HG02588 (cell line): ENCODE measurements around the gene NPVF.

Experiments used
- ATAC-seq: cut with Tn5 transposase; IDR thresholded peaks from one replicate; pipeline ENCODE4 v1.9.1; 2021; ENCODE audit warnings: mild to moderate bottlenecking, moderate library complexity; ENCODE audit not compliant: unreplicated experiment

The NPVF gene

DNA sequence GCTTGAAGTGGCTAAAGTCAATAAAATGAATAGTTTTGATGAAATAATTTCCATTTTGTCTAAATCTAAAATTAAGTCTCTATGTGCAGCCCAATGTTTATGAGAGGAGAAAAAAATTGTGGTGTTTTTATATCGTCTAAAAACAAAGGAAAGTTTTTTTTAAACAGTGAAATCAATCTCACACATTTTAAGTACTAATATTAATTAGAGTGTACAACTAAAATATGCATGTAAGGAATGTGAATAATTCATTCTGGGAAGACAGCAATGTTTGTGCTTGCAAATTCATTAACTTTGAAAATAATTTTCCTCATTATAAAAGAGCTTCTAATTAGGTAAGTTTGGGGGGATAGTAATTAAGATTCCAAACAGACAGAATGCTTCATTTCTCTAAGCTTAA is at the start of gene NPVF:
Gene NPVF, minus strand, starts transcription at position 101 of the 400 bp plus-strand sequence. Its CDS starts 47 bp downstream, at position 54.
- ATAC-seq = no peak

DNA sequence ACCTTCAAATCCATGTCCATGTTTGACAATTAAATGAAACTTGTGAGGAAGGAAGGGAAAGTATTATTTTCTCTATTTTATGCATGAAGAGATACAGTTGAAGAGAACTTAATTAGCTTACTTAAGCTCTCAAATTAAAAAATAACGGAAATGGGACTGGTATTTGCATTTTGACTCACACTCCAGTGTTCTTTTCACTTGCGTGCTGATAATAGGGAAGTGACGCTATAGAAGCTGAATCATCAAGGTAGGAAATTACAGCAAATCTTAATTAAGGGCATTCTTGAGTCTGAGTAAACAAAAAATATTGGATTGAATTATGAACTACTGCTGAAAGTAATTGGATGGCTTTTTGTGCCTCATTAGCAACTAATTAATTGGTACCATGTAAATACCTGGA is 44.0 kb upstream of the NPVF start:
- no peak for ATAC-seq

GRCh38 chr7:25263337-25263736 is 35.1 kb upstream of the NPVF start:
- no peak for ATAC-seq

- no peak for ATAC-seq
Observed at GRCh38 chr7:25262586-25262985, 34.3 kb upstream of the NPVF start.

DNA sequence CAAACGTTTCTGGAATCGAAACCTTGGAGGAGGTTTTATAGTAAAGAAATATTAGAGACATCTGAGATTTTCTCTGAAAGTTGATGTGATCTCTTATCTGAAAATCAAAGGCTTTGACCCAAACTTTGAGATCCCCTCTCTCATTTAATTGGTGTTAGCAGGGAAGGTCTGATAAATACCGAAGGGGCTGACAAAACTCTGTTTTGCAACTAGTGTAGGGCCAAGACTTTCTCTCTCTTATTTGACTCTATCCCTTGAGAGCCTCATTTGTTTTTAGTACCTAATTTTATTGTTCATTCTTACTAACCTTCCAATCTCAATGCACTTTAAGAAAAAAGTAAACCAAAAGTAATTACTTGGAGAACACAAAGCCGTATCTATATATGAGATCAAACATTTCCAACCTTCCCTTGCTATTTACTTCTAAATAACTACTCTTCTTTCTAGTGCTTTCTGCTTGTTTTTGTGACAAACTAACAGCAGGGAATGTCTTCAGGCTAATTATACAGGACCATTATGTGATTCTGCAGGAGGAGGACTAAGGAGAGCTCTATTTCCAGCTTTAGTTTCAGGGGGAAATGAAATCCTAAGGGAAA is 33.4 kb upstream of the NPVF start:
- no peak for ATAC-seq

DNA sequence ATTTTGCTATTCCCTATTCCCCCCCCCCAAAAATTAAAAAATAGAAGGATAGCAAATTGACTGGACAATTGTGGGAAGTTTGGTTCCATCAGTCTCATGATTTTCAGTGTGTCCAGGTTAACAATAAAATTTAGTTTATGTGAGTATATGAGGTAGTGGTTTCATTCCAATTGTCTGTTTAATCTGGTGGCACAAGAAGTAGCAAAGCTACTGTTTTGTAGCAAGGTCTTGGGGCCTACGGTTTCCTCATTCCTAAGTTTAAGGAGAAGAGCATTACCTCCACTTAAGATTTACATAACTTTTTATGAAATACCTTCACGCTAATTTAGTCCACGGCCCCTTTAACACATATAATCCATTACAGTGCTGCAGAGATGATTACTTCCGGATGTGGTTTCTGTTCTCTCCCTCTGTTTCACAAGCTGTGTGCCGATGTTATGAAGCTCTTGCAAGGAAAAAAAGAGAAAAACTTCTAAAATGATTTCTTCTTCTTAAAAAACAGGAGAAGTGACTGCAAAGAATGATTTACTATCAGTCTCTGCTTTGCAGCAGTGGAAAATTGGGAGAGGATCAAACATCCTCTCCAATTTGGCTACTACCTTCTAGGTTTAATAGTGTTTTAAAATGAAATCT is 32.7 kb upstream of the NPVF start:
- ATAC-seq = no peak

DNA sequence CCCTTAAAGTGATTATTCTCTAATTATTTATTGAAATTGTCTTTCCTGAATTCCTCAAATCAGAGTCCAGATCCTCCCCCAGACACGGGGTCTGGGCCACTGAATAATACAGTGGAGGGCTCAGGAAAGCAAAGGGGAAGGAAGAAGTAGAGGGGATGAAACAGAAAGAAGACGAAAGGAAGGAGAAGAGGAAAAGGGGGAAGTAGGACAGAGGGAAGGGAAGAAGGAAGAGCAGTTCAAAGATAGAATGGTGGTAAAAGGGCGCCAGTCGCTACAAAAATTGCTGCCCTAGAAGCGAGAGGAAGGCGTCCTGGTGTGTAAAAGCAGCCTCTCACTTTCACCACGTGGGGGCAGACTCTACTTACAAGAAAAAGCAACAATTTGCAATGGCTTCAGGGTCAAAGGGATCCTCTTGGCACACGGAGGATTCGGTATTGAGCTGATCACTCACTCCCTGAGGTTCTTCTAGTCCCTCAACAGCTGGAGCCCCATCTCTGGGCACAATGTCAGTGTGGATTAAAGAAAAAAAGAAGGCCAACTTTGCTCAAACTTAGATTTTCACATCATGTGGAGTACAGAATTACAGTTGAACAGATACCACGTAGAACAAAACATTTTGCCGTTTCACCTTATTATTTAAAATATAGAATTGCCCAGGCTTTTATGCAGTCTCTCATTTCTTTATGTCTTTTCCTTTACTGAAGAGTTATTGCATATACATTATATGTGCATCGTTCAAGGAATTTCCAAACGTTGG is 31.4 kb upstream of the NPVF start:
- ATAC-seq = peak; percentile 55

GRCh38 chr7:25256333-25256819 is 28.1 kb upstream of the NPVF start:
- no peak for ATAC-seq

DNA sequence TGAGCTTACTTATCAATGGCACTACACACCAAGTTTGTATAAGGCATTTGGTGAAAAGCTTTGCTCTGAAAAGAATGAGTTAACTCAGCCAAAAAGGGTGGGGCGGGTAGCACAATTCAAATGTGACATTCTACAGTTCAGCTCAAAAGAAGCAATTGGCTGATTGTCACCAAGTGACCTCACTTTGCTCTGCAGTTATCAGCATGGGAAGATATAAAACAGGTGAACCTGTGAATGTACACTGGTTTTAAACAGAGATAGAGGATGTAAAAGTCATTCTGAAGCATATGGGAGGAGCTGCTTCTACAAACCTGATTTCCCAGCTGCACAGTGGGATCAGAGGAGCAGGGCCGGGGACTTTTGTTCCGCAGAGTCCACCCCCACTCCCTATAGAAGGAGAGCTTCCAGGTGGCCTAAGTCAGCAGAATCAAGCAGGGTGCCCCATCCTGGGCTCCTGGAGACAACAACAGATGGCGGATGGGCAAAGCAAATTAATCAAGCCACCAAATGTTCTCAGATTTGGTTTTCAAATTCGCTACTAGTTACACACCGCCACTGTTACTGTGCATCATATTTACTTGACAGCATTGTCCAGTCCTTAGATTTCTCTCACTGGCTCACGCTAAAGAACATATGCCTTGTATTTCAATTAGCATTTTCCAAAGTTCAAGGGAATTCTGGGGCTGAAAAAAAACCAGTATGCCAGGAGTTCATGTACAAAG is 27.5 kb upstream of the NPVF start:
- ATAC-seq = no peak

DNA sequence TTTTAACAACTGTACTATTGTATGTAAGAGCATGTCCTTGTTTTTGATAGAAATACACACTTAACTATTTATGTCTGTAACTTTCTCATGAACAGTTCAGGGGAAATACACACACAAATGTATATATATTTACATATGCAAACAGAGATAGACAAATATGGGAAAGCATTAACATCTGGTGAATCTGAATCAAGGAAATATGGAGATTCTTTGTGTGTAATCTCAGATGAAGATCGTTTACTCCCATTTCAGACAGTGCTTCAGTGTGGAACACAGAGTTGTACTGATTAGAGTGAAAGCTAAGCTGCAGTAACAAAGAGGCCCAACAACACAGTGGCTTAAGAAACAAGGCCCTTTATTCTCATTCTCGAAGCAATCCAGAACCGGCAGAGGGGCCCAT is 26.3 kb upstream of the NPVF start:
- no peak for ATAC-seq

DNA sequence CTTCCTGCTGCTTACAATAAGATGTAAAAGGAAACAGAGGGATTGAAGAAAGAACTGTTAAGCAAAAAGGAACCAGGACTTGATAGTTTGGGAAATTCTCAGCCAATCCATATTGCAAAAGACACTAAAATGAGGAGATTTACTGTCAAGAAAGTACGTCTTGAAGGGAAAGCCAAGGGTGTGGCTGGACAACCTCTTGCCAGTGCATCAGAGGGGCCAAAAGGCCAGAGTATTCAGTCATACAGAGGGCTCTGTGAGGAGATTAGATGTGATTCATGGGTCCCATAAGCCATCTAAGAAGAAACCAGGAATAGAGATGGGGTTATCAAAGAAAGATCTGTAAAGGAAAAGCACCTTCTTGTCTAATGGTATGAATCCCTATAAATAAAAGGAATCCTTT is 25.4 kb upstream of the NPVF start:
- no peak for ATAC-seq

DNA sequence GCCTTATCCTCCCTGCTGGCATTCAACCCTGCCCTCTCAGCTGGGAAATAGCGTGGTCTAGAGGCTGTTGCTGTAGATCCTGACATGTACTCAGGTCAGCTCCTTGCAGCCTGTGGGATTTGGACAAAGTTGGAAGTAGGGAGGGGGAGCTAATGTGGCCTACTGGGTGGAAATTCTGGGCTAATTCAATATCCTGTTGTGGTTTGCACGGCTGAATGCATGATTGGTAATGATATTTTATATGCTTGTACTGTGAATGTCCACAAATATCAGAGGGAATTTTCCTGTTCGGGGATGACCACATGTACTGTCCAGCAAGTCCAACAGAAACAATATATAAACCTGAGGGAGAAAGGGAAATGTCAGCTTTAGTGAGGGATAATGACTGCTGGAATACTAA is 22.1 kb upstream of the NPVF start:
- ATAC-seq = no peak

DNA sequence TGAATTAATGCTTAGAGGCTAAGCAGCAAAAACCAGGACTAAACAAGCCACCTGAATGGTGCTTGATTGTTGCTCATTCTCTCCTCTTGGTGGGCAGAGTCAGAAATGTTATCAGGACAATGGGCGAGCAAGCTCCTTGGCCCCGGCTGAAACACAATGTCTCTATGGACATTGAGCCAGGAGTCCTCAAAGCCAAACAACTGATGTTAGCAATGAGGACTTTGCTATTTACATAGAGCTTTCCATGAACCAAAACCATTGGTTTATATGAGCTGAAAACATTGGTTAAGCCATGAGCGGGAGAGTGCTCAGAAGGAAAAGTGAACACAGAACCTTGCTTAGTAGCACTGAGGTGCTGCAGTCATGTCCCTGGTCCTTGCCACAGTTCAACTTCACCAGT is 21.5 kb upstream of the NPVF start:
- ATAC-seq = no peak

GRCh38 chr7:25246306-25246705 is 18.0 kb upstream of the NPVF start:
- ATAC-seq = no peak

- no peak for ATAC-seq
Observed at GRCh38 chr7:25244254-25245033, 16.2 kb upstream of the NPVF start.

- ATAC-seq = no peak
Observed at GRCh38 chr7:25242678-25243077, 14.4 kb upstream of the NPVF start.

DNA sequence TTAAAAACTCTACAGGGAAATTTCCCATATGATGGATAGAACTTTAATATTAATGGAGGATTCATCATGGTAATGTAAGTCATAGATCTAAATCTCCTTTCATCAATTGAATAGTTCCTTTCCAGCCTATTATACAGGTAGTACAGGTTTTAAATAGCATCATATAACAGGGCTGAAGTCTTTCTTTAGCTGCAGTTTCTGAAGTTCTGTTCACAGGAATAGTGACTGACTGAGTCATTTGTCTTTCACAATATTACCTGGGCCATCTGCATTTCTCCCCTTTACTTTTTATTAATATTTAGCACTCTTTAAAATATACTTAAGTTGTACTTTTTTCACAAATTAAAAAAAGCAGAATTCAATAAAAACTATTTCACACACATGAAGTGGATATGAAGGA is 12.6 kb upstream of the NPVF start:
- no peak for ATAC-seq

DNA sequence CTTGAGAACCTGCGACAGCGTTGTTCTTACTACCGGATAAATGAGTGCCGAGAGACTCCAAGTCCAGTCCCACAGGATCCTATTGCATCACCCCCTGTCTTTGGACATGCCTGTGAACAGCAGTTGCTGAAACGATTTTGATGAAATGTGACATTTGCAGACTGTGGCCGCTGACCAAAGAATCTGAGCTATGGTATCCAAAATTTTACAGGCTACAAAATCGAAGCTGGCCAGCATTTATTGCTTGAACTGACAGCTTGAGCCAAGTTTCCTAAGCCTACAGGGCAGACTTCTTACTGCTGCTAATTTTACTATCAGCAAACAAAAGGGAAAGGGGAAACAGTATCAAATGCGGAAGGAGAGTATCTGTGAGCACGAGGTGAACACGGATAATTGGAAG is 12.1 kb upstream of the NPVF start:
- ATAC-seq = no peak

DNA sequence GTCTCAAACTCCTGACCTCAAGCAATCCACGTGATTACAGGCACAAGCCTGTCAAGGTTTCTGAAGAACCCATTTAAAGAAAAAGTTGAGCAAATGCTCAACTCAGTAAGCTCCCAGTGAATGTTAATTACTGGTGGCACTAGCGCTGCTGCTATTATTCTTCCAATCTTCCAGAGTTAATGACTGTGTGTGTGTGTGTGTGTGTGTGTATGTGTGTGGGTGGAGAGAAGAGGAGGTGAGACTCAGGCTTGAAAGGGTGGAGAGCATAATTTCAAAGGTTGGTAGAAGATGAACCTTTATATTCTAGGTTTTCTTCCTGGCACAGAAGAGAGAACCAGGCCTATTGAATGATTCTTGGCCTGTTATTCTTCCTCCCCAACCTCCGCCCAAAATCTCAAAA is 11.6 kb upstream of the NPVF start:
- no peak for ATAC-seq

DNA sequence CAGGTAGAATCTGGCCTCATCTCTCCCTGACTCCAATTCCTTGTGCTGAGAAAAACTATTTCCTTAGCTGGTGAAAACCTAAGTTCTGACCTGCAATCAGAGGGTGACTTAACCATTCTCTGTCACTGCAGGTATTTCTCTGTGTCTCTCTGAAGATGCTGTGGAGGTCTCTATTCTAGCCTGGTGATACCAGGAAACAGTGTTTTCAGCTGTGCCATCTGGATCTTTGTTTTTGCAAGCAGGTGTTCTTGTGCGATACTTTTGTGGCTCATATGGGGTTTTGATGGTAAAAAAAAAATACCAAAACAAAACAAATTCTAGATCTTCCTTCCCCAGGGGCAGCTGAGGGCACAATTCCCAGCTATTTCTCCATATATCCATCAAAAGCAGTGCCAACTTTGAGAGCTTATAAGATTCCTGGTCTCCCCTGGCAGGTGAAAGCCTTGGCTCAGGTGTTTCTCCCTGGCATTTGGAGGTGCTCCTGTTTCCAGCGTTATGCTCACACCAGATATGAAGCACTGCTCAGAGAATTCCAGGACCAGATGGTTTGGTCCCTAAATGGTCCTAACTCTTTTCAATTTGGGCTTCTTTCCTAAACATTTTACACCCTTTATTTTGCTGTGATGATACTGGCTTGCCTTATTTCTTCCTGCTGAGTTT is 9.9 kb upstream of the NPVF start:
- no peak for ATAC-seq
